Sigmoid colon (tissue), 7 donors: ENCODE measurements around the gene LONP2. TPM values are rescaled to one million over a fixed set of nuclear protein-coding genes. Genes with fewer than 3 reads are reported as not detected.
"Not testable (repeated sequence)": the region's sequence is repeated elsewhere in the genome, so short reads cannot be mapped to it uniquely, and the experiment has no call there.

ENCODE experiments used
- DNase-seq: peaks from one replicate; pipeline ENCODE4 v3.0.0-alpha.2; 2019
- H3K27ac ChIP-seq, 4 donors: fragments of 200-600 bp; sonication (generic); one replicate each; pipeline ENCODE4 v1.5.1; 2016 to 2019; ENCODE audit warnings: mild to moderate bottlenecking in 1 of 4
- H3K27me3 ChIP-seq, 3 donors: fragments of 200-600 bp; sonication (generic); one replicate each; pipeline ENCODE4 v1.5.1; 2019; ENCODE audit warnings: mild to moderate bottlenecking in 1 of 3
- H3K36me3 ChIP-seq, 4 donors: fragments of 200-600 bp; sonication (generic); one replicate each; pipeline ENCODE4 v1.5.1; 2016 to 2019
- H3K4me1 ChIP-seq, 4 donors: fragments of 200-600 bp; sonication (generic); one replicate each; pipeline ENCODE4 v1.5.1; 2017 to 2019
- H3K4me3 ChIP-seq, 4 donors: fragments of 200-600 bp; sonication (generic); one replicate each; pipeline ENCODE4 v1.5.1; 2017 to 2019; ENCODE audit warnings: mild to moderate bottlenecking in 2 of 4, moderate library complexity in 1 of 4
- H3K9me3 ChIP-seq, 4 donors: fragments of 200-600 bp in 3 of 4; sonication (generic) in 3 of 4; one replicate each; pipeline versions ENCODE4 v1.5.1 to v1.6.1; 2013 to 2019
- EP300 ChIP-seq, 4 donors: sonication (generic); formaldehyde crosslinking; IDR thresholded peaks; one replicate each; pipeline ENCODE4 v1.6.1; 2017; ENCODE audit warnings: antibody characterized with exemption in 4 of 4
- POLR2A ChIP-seq, 2 donors: fragments of 450-650 bp; IDR thresholded peaks; one replicate each; pipeline ENCODE4 v1.6.1; 2016; ENCODE audit warnings: antibody characterized with exemption in 2 of 2, mild to moderate bottlenecking in 2 of 2, moderate library complexity in 2 of 2
- POLR2AphosphoS5 ChIP-seq, 4 donors: sonication (generic); formaldehyde crosslinking; IDR thresholded peaks; one replicate each; pipeline ENCODE4 v1.6.1; 2017; ENCODE audit warnings: antibody characterized with exemption in 4 of 4
- WGBS, 2 donors: extraction: QIAGEN DNeasy Blood & Tissue Kit; methylation state at CpG; one replicate each; pipeline ENCODE4 v1.1.7; 2013; 5-methylcytosine and 5-hydroxymethylcytosine counted together
- intact Hi-C: fragments of 100-400 bp; cut with DNase I; formaldehyde crosslinking; loops from one replicate; pipeline ENCODE4 v1.15.1; 2023
- polyA plus RNA-seq, 3 donors: library from polyadenylated mRNA; stranded (reverse); fragments of 200-250 nt; gene quantifications; one replicate each; pipeline ENCODE4 v1.2.3, GENCODE V29; 2013
- total RNA-seq, 4 donors: library from RNA; depleted of rRNA; stranded (reverse); fragments of >200 nt; gene quantifications; one replicate each; pipeline ENCODE4 v1.1.0, GENCODE V29; 2016
- TF ChIP-seq, protein P1 (sequence below), 4 experiments: fragments of 450-650 bp in 3 of 4; fragments of 200-600 bp in 1 of 4; IDR thresholded peaks; one replicate each; pipeline ENCODE4 v1.5.1; 2016 to 2019; ENCODE audit warnings: antibody characterized with exemption in 4 of 4, mild to moderate bottlenecking in 3 of 4, moderate library complexity in 2 of 4
- donor health status: healthy with polysubstance abuse.
- donor health status: Bipolar disorder and iron deficiency.
- donor health status: healthy.

The LONP2 gene
- total and polyA plus RNA-seq, 7 donors = 14.4 to 60.3 (median 42.3) TPM

DNA sequence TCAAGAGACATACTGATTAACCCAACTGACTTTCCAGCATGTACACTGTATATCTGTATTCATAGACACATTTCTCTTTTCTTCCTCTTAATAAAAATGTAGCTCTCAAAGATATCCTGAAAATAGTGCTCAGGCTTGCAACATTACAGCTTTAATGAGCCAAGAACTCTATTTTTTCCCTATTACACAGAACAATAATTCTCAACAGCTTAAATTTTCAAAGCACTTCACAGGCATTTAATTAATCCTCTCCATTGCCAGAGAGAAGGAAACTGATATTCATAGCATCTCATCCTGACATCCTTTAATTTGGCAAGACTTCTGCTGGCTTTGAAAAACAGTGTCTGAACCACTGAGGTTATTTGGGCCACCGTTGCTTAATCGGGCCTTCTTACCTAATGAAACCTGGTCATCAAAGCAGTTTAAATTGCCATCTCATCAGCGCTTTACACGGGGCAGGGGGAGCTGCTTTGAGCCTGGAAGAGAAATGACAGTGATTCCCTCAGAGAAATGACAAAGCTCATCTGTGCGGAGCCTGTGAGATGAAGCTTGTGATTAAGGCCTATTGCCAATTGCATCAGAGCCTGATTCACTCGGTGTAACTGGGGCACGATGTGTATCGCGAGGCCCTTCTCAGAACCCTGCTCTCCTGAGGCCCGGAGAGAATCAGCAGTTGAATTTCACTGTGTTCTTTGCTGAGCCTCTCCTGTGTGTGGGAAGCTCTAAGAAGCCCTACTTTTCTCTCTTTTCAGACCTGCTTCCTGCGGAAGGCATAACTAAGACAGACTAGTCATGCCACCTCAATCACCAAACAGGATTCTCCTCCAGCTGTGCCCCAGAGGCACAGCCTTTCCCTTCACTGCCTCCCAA, 149.6 kb downstream of the LONP2 start:
- no peaks in the 10 kb centered on the region for H3K27me3 ChIP-seq
- intact Hi-C loops = no loop called here
- TF ChIP-seq POLR2A (IDR thresholded peaks at IDR 0.05) = no peak
- TF ChIP-seq POLR2AphosphoS5 (IDR thresholded peaks at IDR 0.05) = peak; percentile 31 to 60 (median 45)
- TF ChIP-seq, protein P1, sequence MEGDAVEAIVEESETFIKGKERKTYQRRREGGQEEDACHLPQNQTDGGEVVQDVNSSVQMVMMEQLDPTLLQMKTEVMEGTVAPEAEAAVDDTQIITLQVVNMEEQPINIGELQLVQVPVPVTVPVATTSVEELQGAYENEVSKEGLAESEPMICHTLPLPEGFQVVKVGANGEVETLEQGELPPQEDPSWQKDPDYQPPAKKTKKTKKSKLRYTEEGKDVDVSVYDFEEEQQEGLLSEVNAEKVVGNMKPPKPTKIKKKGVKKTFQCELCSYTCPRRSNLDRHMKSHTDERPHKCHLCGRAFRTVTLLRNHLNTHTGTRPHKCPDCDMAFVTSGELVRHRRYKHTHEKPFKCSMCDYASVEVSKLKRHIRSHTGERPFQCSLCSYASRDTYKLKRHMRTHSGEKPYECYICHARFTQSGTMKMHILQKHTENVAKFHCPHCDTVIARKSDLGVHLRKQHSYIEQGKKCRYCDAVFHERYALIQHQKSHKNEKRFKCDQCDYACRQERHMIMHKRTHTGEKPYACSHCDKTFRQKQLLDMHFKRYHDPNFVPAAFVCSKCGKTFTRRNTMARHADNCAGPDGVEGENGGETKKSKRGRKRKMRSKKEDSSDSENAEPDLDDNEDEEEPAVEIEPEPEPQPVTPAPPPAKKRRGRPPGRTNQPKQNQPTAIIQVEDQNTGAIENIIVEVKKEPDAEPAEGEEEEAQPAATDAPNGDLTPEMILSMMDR (IDR thresholded peaks at IDR 0.05) = no peak
- TF ChIP-seq EP300 (IDR thresholded peaks at IDR 0.05) = no peak
- peak; percentile 91 for DNase-seq
- H3K4me1 ChIP-seq = no peaks in the 10 kb centered on the region
- H3K27ac ChIP-seq = peak overlapping the region; percentile 52 to 59 (median 54)
- H3K9me3 ChIP-seq = no peaks in the 10 kb centered on the region
- H3K36me3 ChIP-seq = no peaks in the 10 kb centered on the region
- 80 to 90% methylated on average over 11 of the region's 11 CpGs for WGBS, 2 donors
- H3K4me3 ChIP-seq = no peak overlapping the region

DNA sequence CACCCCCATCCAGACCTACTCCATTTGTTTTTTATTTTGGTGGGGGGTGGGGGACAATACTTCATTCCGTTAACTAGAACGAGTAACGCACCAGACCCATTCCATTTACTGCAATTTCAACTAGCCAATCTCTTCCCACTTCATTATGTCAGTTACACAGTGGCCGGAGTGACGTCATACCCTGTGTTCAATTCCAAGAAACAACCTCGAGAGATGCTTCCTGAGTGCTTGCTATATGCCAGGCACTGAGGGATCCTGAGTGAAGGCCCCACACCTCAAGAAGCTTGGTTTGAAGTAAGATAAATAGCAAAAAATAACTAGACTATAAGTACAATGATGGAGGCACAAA, 150.2 kb downstream of the LONP2 start:
- H3K9me3 ChIP-seq = no peaks in the 10 kb centered on the region
- intact Hi-C loops = no loop called here
- no peak for TF ChIP-seq POLR2A (IDR thresholded peaks at IDR 0.05)
- no peak for TF ChIP-seq EP300 (IDR thresholded peaks at IDR 0.05)
- TF ChIP-seq POLR2AphosphoS5 (IDR thresholded peaks at IDR 0.05) = no peak
- TF ChIP-seq, protein P1 (IDR thresholded peaks at IDR 0.05) = no peak
- H3K4me3 ChIP-seq = no peak overlapping the region
- no peaks in the 10 kb centered on the region for H3K27me3 ChIP-seq
- no peaks in the 10 kb centered on the region for H3K36me3 ChIP-seq
- peak overlapping the region; percentile 39 to 59 (median 54) for H3K27ac ChIP-seq
- WGBS, 2 donors = 92 to 93% methylated on average over 6 of the region's 6 CpGs
- no peaks in the 10 kb centered on the region for H3K4me1 ChIP-seq
- no peak for DNase-seq

DNA sequence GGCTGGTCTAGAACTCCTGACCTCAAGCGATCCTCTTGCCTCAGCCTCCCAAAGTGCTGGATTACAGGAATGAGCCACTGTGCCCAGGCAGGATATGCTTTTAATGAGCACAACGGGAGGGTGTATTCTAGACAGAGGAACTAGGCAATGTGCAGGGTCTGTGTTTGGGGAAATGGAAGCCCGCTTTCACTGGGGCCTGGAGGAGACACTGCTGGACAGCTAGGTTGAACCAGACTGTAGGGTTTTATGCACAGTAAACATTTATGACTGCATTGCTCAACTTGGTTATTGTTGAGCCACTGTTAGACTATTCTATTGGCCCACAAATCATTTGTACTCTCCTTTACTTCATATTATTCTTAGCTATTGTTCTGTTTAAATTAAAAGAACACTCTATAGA, 151.3 kb downstream of the LONP2 start:
- TF ChIP-seq POLR2AphosphoS5 (IDR thresholded peaks at IDR 0.05) (no peak), EP300 (IDR thresholded peaks at IDR 0.05) (no peak), POLR2A (IDR thresholded peaks at IDR 0.05) (no peak)
- TF ChIP-seq, protein P1 (IDR thresholded peaks at IDR 0.05) = no peak
- no peak overlapping the region for H3K27ac ChIP-seq
- DNase-seq = no peak

DNA sequence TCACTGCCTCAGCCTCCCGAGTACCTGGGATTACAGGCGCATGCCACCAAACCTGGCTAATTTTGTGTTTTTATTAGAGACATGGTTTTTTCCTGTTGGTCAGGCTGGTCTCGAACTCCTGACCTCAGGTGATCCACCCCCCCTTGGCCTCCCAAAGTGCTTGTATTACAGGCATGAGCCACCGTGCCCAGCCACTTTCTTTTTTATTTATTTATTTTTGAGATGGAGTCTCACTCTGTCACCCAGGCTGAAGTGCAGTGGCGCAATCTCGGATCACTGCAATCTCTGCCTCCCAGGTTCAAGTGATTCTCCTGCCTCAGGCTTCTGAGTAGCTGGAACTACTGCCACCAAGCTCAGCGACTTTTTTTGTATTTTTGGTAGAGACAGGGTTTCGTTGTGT, 158.4 kb downstream of the LONP2 start:
- intact Hi-C loops, DNase-seq, H3K9me3 ChIP-seq, H3K27ac ChIP-seq, H3K4me3 ChIP-seq, H3K36me3 ChIP-seq, H3K4me1 ChIP-seq, H3K27me3 ChIP-seq: not testable (repeated sequence)
- 90 to 92% methylated on average over 8 of the region's 8 CpGs for WGBS, 2 donors

More for the DNA sequence above, 151.3 kb downstream of the LONP2 start:
- H3K27me3 ChIP-seq = no peaks in the 10 kb centered on the region
- H3K36me3 ChIP-seq = no peaks in the 10 kb centered on the region
- no peaks in the 10 kb centered on the region for H3K4me1 ChIP-seq
- no peak overlapping the region for H3K4me3 ChIP-seq
- H3K9me3 ChIP-seq = no peaks in the 10 kb centered on the region
- intact Hi-C loops = no loop called here
- WGBS, 2 donors = 79 to 85% methylated on average over 3 of the region's 3 CpGs

DNA sequence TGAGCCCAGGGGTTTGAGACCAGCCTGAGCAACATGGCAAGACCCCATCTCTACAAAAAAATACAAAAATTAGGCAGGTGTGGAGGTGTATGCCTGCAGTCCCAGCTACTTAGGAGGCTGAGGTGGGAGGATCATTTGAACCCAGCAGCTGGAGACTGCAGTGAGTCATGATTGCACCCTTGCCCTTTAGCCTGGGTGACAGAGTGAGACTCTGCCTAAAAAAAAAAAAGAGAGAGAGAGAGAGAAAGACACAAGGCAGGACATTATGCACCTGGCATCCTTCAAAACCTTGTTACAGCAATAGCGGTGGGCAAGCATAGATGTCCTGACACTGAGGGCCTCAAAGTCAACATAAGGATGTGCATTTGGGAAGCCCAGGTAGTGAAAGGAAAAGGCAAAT, 161.1 kb downstream of the LONP2 start:
- 92% methylated on average over 1 of the region's 1 CpG for WGBS, 2 donors
- H3K4me3 ChIP-seq = no peak overlapping the region
- no peaks in the 10 kb centered on the region for H3K27me3 ChIP-seq
- TF ChIP-seq, protein P1 (IDR thresholded peaks at IDR 0.05) = no peak
- TF ChIP-seq POLR2AphosphoS5 (IDR thresholded peaks at IDR 0.05) = no peak
- TF ChIP-seq POLR2A (IDR thresholded peaks at IDR 0.05) = no peak
- no peak for TF ChIP-seq EP300 (IDR thresholded peaks at IDR 0.05)
- no peak overlapping the region for H3K27ac ChIP-seq
- intact Hi-C loops = no loop called here
- H3K9me3 ChIP-seq = no peaks in the 10 kb centered on the region
- no peak for DNase-seq
- H3K36me3 ChIP-seq = no peaks in the 10 kb centered on the region
- H3K4me1 ChIP-seq = no peaks in the 10 kb centered on the region
